Measurements from ENCODE around the gene SERF2.
"Not testable (repeated sequence)": the region's sequence is repeated elsewhere in the genome, so short reads cannot be mapped to it uniquely, and the experiment has no call there.

SERF2 gene

GRCh38 chr15:43831519-43832052, 39.5 kb downstream of the SERF2 start:
- not testable (repeated sequence) for H3K9ac ChIP-seq (ENCODE audit: low read length); H3K9me3 ChIP-seq (ENCODE audit: control insufficient read depth, insufficient read depth, low read depth, low read length); H3K4me3 ChIP-seq (ENCODE audit: low read depth, low read length); H3K27me3 ChIP-seq (ENCODE audit: control insufficient read depth, insufficient read depth, low read length); H3K27ac ChIP-seq (ENCODE audit: low read depth, low read length); H3K4me1 ChIP-seq (ENCODE audit: control insufficient read depth, insufficient read depth, low read length)
- peaks cover 29% of the 10 kb centered on the region for H3K36me3 ChIP-seq (ENCODE audit: control insufficient read depth, insufficient read depth, low read length)

GRCh38 chr15:43832485-43832884, 40.4 kb downstream of the SERF2 start:
- H3K4me3 ChIP-seq (ENCODE audit: low read depth, low read length); H3K27ac ChIP-seq (ENCODE audit: low read depth, low read length); H3K9me3 ChIP-seq (ENCODE audit: control insufficient read depth, insufficient read depth, low read depth, low read length); H3K9ac ChIP-seq (ENCODE audit: low read length); H3K27me3 ChIP-seq (ENCODE audit: control insufficient read depth, insufficient read depth, low read length); H3K4me1 ChIP-seq (ENCODE audit: control insufficient read depth, insufficient read depth, low read length): not testable (repeated sequence)
- H3K36me3 ChIP-seq (ENCODE audit: control insufficient read depth, insufficient read depth, low read length) = peaks cover 36% of the 10 kb centered on the region

GRCh38 chr15:43845421-43845820, 53.3 kb downstream of the SERF2 start:
- H3K9me3 ChIP-seq (ENCODE audit: control insufficient read depth, insufficient read depth, low read depth, low read length) = no peaks in the 10 kb centered on the region
- no peak overlapping the region for H3K4me3 ChIP-seq (ENCODE audit: low read depth, low read length)
- no peaks in the 10 kb centered on the region for H3K27me3 ChIP-seq (ENCODE audit: control insufficient read depth, insufficient read depth, low read length)
- no peak overlapping the region for H3K27ac ChIP-seq (ENCODE audit: low read depth, low read length)
- H3K9ac ChIP-seq (ENCODE audit: low read length) = no peak overlapping the region
- H3K4me1 ChIP-seq (ENCODE audit: control insufficient read depth, insufficient read depth, low read length) = no peaks in the 10 kb centered on the region
- peaks cover 41% of the 10 kb centered on the region for H3K36me3 ChIP-seq (ENCODE audit: control insufficient read depth, insufficient read depth, low read length)
